Psoas muscle (tissue), 8 donors: ENCODE data around the gene CLCF1. TPM values are rescaled to one million over a fixed set of nuclear protein-coding genes. Genes with fewer than 3 reads are reported as not detected.
A peak's percentile ranks its signal among the peaks of the same experiment; 100 is the strongest.

Experiments used
- ATAC-seq, 4 donors: fragments of 200-7000 bp; cut with Tn5 transposase; one replicate each; pipeline ENCODE4 v1.9.1; 2020; ENCODE audit warnings: moderate library complexity in 3 of 4, mild to moderate bottlenecking in 2 of 4
- DNase-seq, 2 donors: peaks; one replicate each; pipeline ENCODE4 v3.0.0-alpha.2; 2020
- H3K27ac ChIP-seq: fragments of 200-600 bp; one replicate; pipeline ENCODE4 v1.8.0; 2022
- H3K27me3 ChIP-seq, 3 donors: fragments of 200-600 bp in 1 of 3; one replicate each; pipeline versions ENCODE4 v1.6.1 to v1.8.0; 2013 to 2022; ENCODE audit warnings: low read length in 2 of 3, mild to moderate bottlenecking in 2 of 3, moderate library complexity in 1 of 3; ENCODE audit not compliant: insufficient read depth in 3 of 3
- H3K36me3 ChIP-seq, 2 donors: fragments of 200-600 bp in 1 of 2; one replicate each; pipeline versions ENCODE4 v1.6.1 to v1.8.0; 2013 to 2022; ENCODE audit warnings: low read depth in 1 of 2, mild to moderate bottlenecking in 1 of 2, moderate library complexity in 1 of 2; ENCODE audit not compliant: insufficient read depth in 1 of 2
- H3K4me1 ChIP-seq: fragments of 200-600 bp; one replicate; pipeline ENCODE4 v1.8.0; 2022
- H3K4me3 ChIP-seq: fragments of 200-600 bp; one replicate; pipeline ENCODE4 v1.8.0; 2022; ENCODE audit warnings: mild to moderate bottlenecking
- H3K9me3 ChIP-seq: fragments of 200-600 bp; one replicate; pipeline ENCODE4 v1.8.0; 2022
- CTCF ChIP-seq: fragments of 200-600 bp; IDR thresholded peaks from one replicate; pipeline ENCODE4 v1.8.0; 2022; ENCODE audit warnings: antibody characterized with exemption
- whole genome bisulfite sequencing, 3 donors: extraction: QIAGEN DNeasy Blood & Tissue Kit; methylation state at CpG; one replicate each; pipeline versions ENCODE4 v1.1.6 to v1.1.7; 2013; 5-methylcytosine and 5-hydroxymethylcytosine counted together
- intact Hi-C, 2 donors: fragments of 100-400 bp; cut with DNase I; formaldehyde crosslinking; loops; one replicate each; pipeline versions ENCODE4 v1.11.0 to v1.14.2; 2022
- polyA plus RNA-seq, 3 donors: library from polyadenylated mRNA; stranded (reverse); fragments of 200-250 nt; gene quantifications; one replicate each; pipeline ENCODE4 v1.2.3, GENCODE V29; 2013
- total RNA-seq, 4 donors: library from RNA; stranded (reverse); fragmentation: NEBNext Ultra II Directional in 2 of 4; extraction: Animal tissue kit (Norgen Biotek cat#: 25700) in 2 of 4; gene quantifications; one replicate each; pipeline versions ENCODE4 v1.2.1 to v1.2.4, GENCODE V29; 2021 to 2023
- donor health status: healthy with polysubstance abuse.
- donor health status: DM: no; HTN: no; CAD: no; lungs with moderate emphysema.
- donor health status: Bipolar disorder and iron deficiency.
- donor health status: healthy.
- donor health status: DM: yes; HTN: yes; CAD: no.
- donor health status: DM: no; HTN: no; CAD: no.
- donor health status: DM: no; HTN: no; CAD: no.
- donor health status: DM: yes; HTN: yes; CAD: no.

CLCF1 gene
- total and polyA plus RNA-seq, 7 donors, result 0.44 to 6.5 (median 0.69) TPM

- H3K27me3 ChIP-seq, result peaks cover 0 to 33% (median 6%) of the 10 kb centered on the region in 3 donors
- WGBS, 3 donors, result 26 to 35% (median 33%) methylated on average over 6 to 8 of the region's 8 CpGs
- no peak overlapping the region for H3K27ac ChIP-seq
- no peaks in the 10 kb centered on the region for H3K4me1 ChIP-seq
- no peaks in the 10 kb centered on the region for H3K9me3 ChIP-seq
- no peak for TF ChIP-seq CTCF
- intact Hi-C loops, result no loop called here
- DNase-seq (no peak), ATAC-seq (peak in 2 of 4 donors; percentile 13 to 33)
- no peaks in the 10 kb centered on the region for H3K36me3 ChIP-seq
- H3K4me3 ChIP-seq, result no peak overlapping the region
Measured at GRCh38 chr11:67366546-67366945, 6.9 kb downstream of the CLCF1 start.

- Histone ChIP-seq H3K9me3 (no peaks in the 10 kb centered on the region), H3K4me1 (no peaks in the 10 kb centered on the region), H3K27me3 (peaks cover 0 to 28% (median 6%) of the 10 kb centered on the region in 3 donors), H3K4me3 (no peak overlapping the region), H3K36me3 (no peaks in the 10 kb centered on the region), H3K27ac (no peak overlapping the region)
- DNase-seq, result no peak
- intact Hi-C loops, result no loop called here
- ATAC-seq, result no peak
- 68 to 76% (median 69%) methylated on average over 14 of the region's 14 CpGs for WGBS, 3 donors
- TF ChIP-seq CTCF, result no peak
Measured at GRCh38 chr11:67365736-67366444, 7.5 kb downstream of the CLCF1 start.

- no peak for ATAC-seq
- Histone ChIP-seq H3K27ac (no peak overlapping the region), H3K4me1 (no peaks in the 10 kb centered on the region), H3K36me3 (no peaks in the 10 kb centered on the region), H3K4me3 (no peak overlapping the region), H3K27me3 (peaks cover 0 to 25% (median 6%) of the 10 kb centered on the region in 3 donors), H3K9me3 (no peaks in the 10 kb centered on the region)
- TF ChIP-seq CTCF, result no peak
- 88 to 93% (median 92%) methylated on average over 24 of the region's 24 CpGs for whole genome bisulfite sequencing, 3 donors
- no peak for DNase-seq
- intact Hi-C loops, result no loop called here
Measured at GRCh38 chr11:67364783-67365722, 8.3 kb downstream of the CLCF1 start.

GRCh38 chr11:67364169-67364568 is 9.2 kb downstream of the CLCF1 start:
- no peak for TF ChIP-seq CTCF
- intact Hi-C loops, result no loop called here
- 95 to 97% (median 95%) methylated on average over 3 of the region's 3 CpGs for WGBS, 3 donors
- Histone ChIP-seq H3K27ac (no peak overlapping the region), H3K27me3 (peaks cover 0 to 25% (median 6%) of the 10 kb centered on the region in 3 donors), H3K9me3 (no peaks in the 10 kb centered on the region), H3K4me1 (no peaks in the 10 kb centered on the region), H3K4me3 (no peak overlapping the region), H3K36me3 (no peaks in the 10 kb centered on the region)
- no peak for ATAC-seq
- DNase-seq, result no peak
